Muscle of leg (tissue), 11 donors: ENCODE data around the gene ATP2B3. TPM values are rescaled to one million over a fixed set of nuclear protein-coding genes. Genes with fewer than 3 reads are reported as not detected.
A peak's percentile ranks its signal among the peaks of the same experiment; 100 is the strongest.

ENCODE experiments used
- DNase-seq: peaks from one replicate; pipeline ENCODE4 v3.0.0; 2013
- H3K27ac ChIP-seq: one replicate; pipeline ENCODE4 v1.5.1; 2013; ENCODE audit warnings: mild to moderate bottlenecking, low read length, control low read depth
- H3K27me3 ChIP-seq: one replicate; pipeline ENCODE4 v1.6.1; 2013; ENCODE audit warnings: low read length; ENCODE audit not compliant: control insufficient read depth, insufficient read depth
- H3K36me3 ChIP-seq: one replicate; pipeline ENCODE4 v1.6.1; 2013; ENCODE audit warnings: low read length; ENCODE audit not compliant: control insufficient read depth, insufficient read depth
- H3K4me1 ChIP-seq: one replicate; pipeline ENCODE4 v1.6.1; 2013; ENCODE audit warnings: low read length; ENCODE audit not compliant: control insufficient read depth, insufficient read depth
- H3K4me3 ChIP-seq: one replicate; pipeline ENCODE4 v1.5.1; 2013; ENCODE audit warnings: low read length, control low read depth
- H3K9me3 ChIP-seq: replicated peaks from 2 replicates; pipeline ENCODE4 v1.6.1; 2013; ENCODE audit warnings: low read depth, low read length; ENCODE audit not compliant: control insufficient read depth
- WGBS: methylation state at CpG from one replicate; pipeline ENCODE4 v1.1.5; 2013; ENCODE audit warnings: missing lambda C conversion rate; ENCODE audit not compliant: insufficient coverage; 5-methylcytosine and 5-hydroxymethylcytosine counted together
- polyA plus RNA-seq, 8 donors: library from polyadenylated mRNA; unstranded; fragments of 120-200 nt; gene quantifications; one replicate each; pipeline versions ENCODE4 v1.2.1 to v1.2.3, GENCODE V29; 2013; ENCODE audit warnings: inconsistent platforms in 1 of 8, low replicate concordance in 1 of 8; ENCODE audit not compliant: insufficient read length in 8 of 8, insufficient read depth in 1 of 8
- total RNA-seq: library from RNA; stranded (reverse); fragments of 120-200 nt; gene quantifications from one replicate; pipeline ENCODE4 v1.2.4, GENCODE V29; 2013

Gene ATP2B3
- total and polyA plus RNA-seq, 9 donors: 0.18 to 0.56 (median 0.29) TPM

DNA sequence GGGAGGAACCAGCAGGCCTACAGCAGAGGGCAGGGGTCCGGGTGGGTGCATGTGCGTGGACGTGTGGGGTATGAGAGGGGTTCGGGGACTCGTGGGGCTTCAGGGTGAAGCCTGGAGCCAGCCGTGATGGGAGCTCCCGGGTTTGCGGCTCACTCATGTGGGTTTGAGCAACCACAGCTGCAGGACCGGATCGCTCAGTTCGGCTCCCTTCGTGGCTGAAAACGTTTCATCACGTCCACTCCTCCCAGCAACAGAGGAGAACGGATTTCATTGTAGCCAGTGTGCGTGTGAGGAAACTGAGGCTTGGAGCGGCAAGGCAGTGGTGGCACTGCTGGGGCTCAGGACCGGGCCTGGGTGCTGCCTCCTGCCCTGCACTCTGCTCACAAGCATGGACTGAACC lies 12.1 kb upstream of the ATP2B3 start:
- no peak for DNase-seq
- no peak overlapping the region for H3K27ac ChIP-seq
- H3K27me3 ChIP-seq: no peaks in the 10 kb centered on the region
- peaks cover 41% of the 10 kb centered on the region for H3K4me1 ChIP-seq
- no peak overlapping the region for H3K4me3 ChIP-seq
- WGBS: 83% methylated on average over 16 of the region's 18 CpGs
- H3K9me3 ChIP-seq: no peaks in the 10 kb centered on the region
- H3K36me3 ChIP-seq: peaks cover 4% of the 10 kb centered on the region

GRCh38 chrX:153507484-153508178 lies 9.8 kb upstream of the ATP2B3 start:
- DNase-seq: peak; percentile 84
- Histone ChIP-seq H3K36me3 (peaks cover 4% of the 10 kb centered on the region), H3K27me3 (peaks cover 2% of the 10 kb centered on the region), H3K27ac (no peak overlapping the region), H3K9me3 (no peaks in the 10 kb centered on the region), H3K4me3 (no peak overlapping the region), H3K4me1 (peaks cover 51% of the 10 kb centered on the region)
- 27% methylated on average over 11 of the region's 19 CpGs for WGBS

- Histone ChIP-seq H3K4me1 (peaks cover 55% of the 10 kb centered on the region), H3K27me3 (peaks cover 2% of the 10 kb centered on the region), H3K9me3 (no peaks in the 10 kb centered on the region), H3K36me3 (peaks cover 4% of the 10 kb centered on the region), H3K27ac (no peak overlapping the region), H3K4me3 (no peak overlapping the region)
- WGBS: 85% methylated on average over 14 of the region's 14 CpGs
- no peak for DNase-seq
Observed at GRCh38 chrX:153509592-153509991, 7.8 kb upstream of the ATP2B3 start.

DNA sequence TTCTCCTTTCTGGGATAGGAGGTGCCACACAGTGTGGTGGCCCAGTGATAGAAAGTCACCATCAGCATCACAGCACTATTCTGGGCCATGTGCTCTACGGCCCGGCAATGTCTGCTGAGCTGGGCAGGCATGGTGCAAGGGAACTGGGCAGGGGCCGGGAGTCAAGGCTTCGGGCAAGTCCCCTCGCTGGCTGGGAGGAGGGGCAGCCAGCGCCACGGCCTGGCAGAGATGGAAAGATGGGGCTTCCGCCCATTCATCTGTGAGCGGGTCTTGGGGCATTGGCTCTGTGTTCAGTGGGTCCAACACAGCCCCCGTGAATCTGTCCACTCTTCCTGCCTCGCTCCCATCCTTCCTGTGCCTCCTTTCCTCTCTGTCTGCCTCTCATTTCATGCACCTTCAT lies 7.1 kb upstream of the ATP2B3 start:
- no peak overlapping the region for H3K4me3 ChIP-seq
- H3K9me3 ChIP-seq: no peaks in the 10 kb centered on the region
- 74% methylated on average over 8 of the region's 11 CpGs for WGBS
- H3K36me3 ChIP-seq: peaks cover 4% of the 10 kb centered on the region
- H3K27ac ChIP-seq: no peak overlapping the region
- DNase-seq: no peak
- H3K27me3 ChIP-seq: peaks cover 5% of the 10 kb centered on the region
- H3K4me1 ChIP-seq: peaks cover 55% of the 10 kb centered on the region

DNA sequence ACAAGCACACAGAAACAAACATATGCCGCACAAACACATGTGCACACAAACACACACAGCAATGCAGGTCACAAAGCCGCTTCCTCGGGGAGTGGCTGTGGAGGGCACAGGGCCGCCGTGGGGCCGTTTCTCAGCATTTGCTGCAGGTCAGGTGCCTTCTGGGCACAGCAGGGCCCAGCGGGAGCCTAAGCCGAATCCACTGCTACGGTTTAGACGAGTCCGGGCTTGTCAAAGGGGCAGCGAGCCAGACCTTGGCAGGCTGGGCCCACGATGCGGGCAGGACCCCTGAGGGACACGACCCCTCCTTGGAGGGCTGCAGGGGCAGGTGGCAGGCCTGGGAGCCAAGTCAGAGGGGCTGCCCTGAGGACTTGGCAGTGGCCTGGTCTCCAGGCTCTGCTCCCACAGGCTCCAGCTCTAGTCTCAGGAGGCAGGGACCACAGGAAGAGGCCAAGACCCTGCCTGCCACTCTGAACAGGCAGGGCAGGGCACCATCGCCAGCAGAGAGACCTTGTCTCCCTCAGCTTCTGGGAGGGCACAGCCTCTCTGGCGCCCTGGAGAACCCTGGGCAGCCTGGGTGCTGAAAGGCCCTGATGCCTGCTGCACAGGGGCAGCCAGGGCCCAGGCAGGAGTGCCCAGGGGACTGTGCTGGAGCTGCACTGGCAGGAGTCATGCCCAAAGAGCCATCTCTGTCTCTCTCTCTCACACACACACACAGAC lies 5.5 kb upstream of the ATP2B3 start:
- Histone ChIP-seq H3K36me3 (no peaks in the 10 kb centered on the region), H3K4me1 (peaks cover 55% of the 10 kb centered on the region), H3K4me3 (no peak overlapping the region), H3K9me3 (no peaks in the 10 kb centered on the region), H3K27ac (no peak overlapping the region), H3K27me3 (peaks cover 19% of the 10 kb centered on the region)
- whole genome bisulfite sequencing: 69% methylated on average over 16 of the region's 17 CpGs
- DNase-seq: no peak

DNA sequence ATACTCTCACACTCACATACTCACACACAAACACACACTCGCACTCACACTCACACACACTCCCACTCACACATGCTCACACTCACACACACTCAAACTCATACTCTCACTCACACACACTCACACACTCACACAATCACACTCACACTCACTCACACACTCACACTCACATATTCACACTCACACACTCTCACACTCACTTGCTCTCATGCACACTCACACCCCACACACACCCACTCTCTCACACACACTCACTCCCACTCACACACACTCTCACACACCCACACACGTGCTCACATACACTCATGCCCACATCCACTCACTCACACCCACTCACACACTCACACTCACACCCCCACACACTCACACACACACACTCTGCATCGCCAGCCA lies 4.9 kb upstream of the ATP2B3 start:
- Histone ChIP-seq H3K4me1 (peaks cover 49% of the 10 kb centered on the region), H3K9me3 (no peaks in the 10 kb centered on the region), H3K4me3 (no peak overlapping the region), H3K27me3 (peaks cover 23% of the 10 kb centered on the region), H3K36me3 (no peaks in the 10 kb centered on the region), H3K27ac (no peak overlapping the region)
- DNase-seq: no peak
- WGBS: 65% methylated on average over 2 of the region's 3 CpGs

DNA sequence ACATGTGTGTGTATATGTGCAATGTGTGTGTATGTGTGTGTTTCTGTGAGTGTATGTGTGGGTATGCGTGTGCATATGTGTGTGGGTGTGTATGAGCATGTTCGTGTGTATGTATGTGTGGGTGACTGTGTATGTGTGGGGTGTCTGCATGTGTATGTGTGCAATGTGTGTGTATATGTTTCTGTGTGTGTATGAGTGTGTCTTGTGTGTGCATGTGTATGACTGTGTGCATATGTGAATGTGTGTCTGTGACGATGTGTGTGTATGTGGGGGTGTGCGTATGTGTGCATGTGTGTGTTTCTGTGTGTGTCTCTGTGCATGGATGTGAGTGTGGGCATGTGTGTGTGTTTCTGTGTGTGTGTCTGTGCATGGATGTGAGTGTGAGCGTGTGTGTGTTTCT lies 4.2 kb upstream of the ATP2B3 start:
- Histone ChIP-seq H3K9me3 (no peaks in the 10 kb centered on the region), H3K27me3 (peaks cover 26% of the 10 kb centered on the region), H3K27ac (no peak overlapping the region), H3K4me1 (peaks cover 41% of the 10 kb centered on the region), H3K36me3 (no peaks in the 10 kb centered on the region), H3K4me3 (no peak overlapping the region)
- no peak for DNase-seq
- 76% methylated on average over 5 of the region's 5 CpGs for WGBS

- peaks cover 33% of the 10 kb centered on the region for H3K4me1 ChIP-seq
- no peak overlapping the region for H3K4me3 ChIP-seq
- H3K27me3 ChIP-seq: peaks cover 36% of the 10 kb centered on the region
- WGBS: 82% methylated on average over 9 of the region's 9 CpGs
- H3K9me3 ChIP-seq: no peaks in the 10 kb centered on the region
- no peak overlapping the region for H3K27ac ChIP-seq
- no peaks in the 10 kb centered on the region for H3K36me3 ChIP-seq
- no peak for DNase-seq
Observed at GRCh38 chrX:153514259-153514658, 3.2 kb upstream of the ATP2B3 start.

GRCh38 chrX:153515435-153515834 lies 2.0 kb upstream of the ATP2B3 start:
- peaks cover 47% of the 10 kb centered on the region for H3K27me3 ChIP-seq

GRCh38 chrX:153516073-153516472 lies 1.4 kb upstream of the ATP2B3 start:
- 73% methylated on average over 9 of the region's 9 CpGs for WGBS
- Histone ChIP-seq H3K4me3 (no peak overlapping the region), H3K4me1 (peaks cover 23% of the 10 kb centered on the region), H3K36me3 (no peaks in the 10 kb centered on the region), H3K27ac (no peak overlapping the region), H3K27me3 (peaks cover 54% of the 10 kb centered on the region), H3K9me3 (no peaks in the 10 kb centered on the region)
- DNase-seq: no peak

More at GRCh38 chrX:153515435-153515834, 2.0 kb upstream of the ATP2B3 start:
- H3K4me1 ChIP-seq: peaks cover 23% of the 10 kb centered on the region
- H3K27ac ChIP-seq: no peak overlapping the region
- no peaks in the 10 kb centered on the region for H3K9me3 ChIP-seq
- H3K36me3 ChIP-seq: no peaks in the 10 kb centered on the region
- WGBS: 67% methylated on average over 7 of the region's 8 CpGs
- DNase-seq: no peak
- no peak overlapping the region for H3K4me3 ChIP-seq
